Activated effector memory CD4-positive, alpha-beta T cell treated with Interleukin-2 at 50 U/mL for 16 hours (primary cell): ENCODE results near the gene EMC8.
A peak's percentile ranks its signal among the peaks of the same experiment; 100 is the strongest.

ENCODE experiments used
- DNase-seq: peaks from one replicate; pipeline ENCODE4 v3.0.0-alpha.2; 2020

Gene EMC8

GRCh38 chr16:85752511-85753420 is 46.6 kb downstream of the EMC8 start:
- DNase-seq = no peak

GRCh38 chr16:85751698-85752501 is 47.4 kb downstream of the EMC8 start:
- no peak for DNase-seq

- DNase-seq = no peak
These were observed 48.3 kb downstream of the EMC8 start, which contains the start of gene C16orf74 for GRCh38 chr16:85750827-85751697. Gene C16orf74, minus strand, starts transcription at chr16:85751096. Its CDS starts 15,879 bp downstream, at chr16:85735217.

- no peak for DNase-seq
These were observed 49.1 kb downstream of the EMC8 start for GRCh38 chr16:85750146-85750826.

GRCh38 chr16:85749771-85750145 is 49.6 kb downstream of the EMC8 start:
- no peak for DNase-seq

GRCh38 chr16:85746460-85747215 is 52.7 kb downstream of the EMC8 start:
- DNase-seq = no peak

- no peak for DNase-seq
These were observed 60.2 kb downstream of the EMC8 start for GRCh38 chr16:85738923-85739715.

- DNase-seq = no peak
These were observed 62.4 kb downstream of the EMC8 start for GRCh38 chr16:85736921-85737320.

- no peak for DNase-seq
These were observed 63.4 kb downstream of the EMC8 start for GRCh38 chr16:85735946-85736345.

- peak; percentile 57 for DNase-seq
These were observed 64.1 kb downstream of the EMC8 start for GRCh38 chr16:85735225-85735635.

GRCh38 chr16:85734311-85735017 is 64.9 kb downstream of the EMC8 start:
- DNase-seq = no peak

GRCh38 chr16:85733839-85734170 is 65.5 kb downstream of the EMC8 start:
- DNase-seq = no peak

GRCh38 chr16:85733155-85733838 is 66.0 kb downstream of the EMC8 start:
- no peak for DNase-seq

- DNase-seq = no peak
These were observed 68.2 kb downstream of the EMC8 start for GRCh38 chr16:85731179-85731578.

GRCh38 chr16:85730186-85730465 is 69.2 kb downstream of the EMC8 start:
- no peak for DNase-seq

GRCh38 chr16:85729452-85730185 is 69.7 kb downstream of the EMC8 start:
- no peak for DNase-seq

GRCh38 chr16:85728879-85729278 is 70.5 kb downstream of the EMC8 start:
- no peak for DNase-seq
